Measurements from ENCODE around the gene INS. TPM values are rescaled to one million over a fixed set of nuclear protein-coding genes. Genes with fewer than 3 reads are reported as not detected.

Gene INS
- polyA plus RNA-seq, 1 experiment, result not detected

DNA sequence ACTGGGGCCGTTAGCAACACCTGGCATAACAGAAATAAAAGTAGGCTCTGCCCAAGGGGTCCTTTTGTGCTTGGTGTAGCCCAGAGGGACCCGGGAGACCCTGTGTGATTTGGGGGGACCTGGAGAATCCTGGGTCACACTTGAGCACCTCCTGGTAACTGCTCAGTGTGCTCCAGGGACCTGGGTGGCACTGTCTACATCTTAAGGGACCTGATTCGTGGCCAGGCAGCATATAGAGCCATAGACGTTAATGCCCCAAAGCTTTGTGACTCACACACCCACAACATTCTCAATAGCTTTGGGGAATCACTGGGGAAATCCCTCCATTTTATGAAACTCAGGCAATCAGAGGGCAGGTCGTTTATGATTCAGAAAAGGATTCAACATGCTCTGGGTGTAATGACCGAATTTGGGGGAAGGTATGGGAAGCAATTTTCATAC is 18.2 kb downstream of the INS start:
- Histone ChIP-seq H3K4me3 (ENCODE audit: low read depth, low read length) (no peak overlapping the region), H3K27me3 (ENCODE audit: control insufficient read depth, insufficient read depth, low read length) (peaks cover 74% of the 10 kb centered on the region), H3K27ac (ENCODE audit: low read depth, low read length) (no peak overlapping the region), H3K9me3 (ENCODE audit: control insufficient read depth, insufficient read depth, low read length) (no peaks in the 10 kb centered on the region; the same call in 1 of the 2 replicates)
- POLR2A ChIA-PET, result no interaction called here
- TF ChIP-seq, protein P1, sequence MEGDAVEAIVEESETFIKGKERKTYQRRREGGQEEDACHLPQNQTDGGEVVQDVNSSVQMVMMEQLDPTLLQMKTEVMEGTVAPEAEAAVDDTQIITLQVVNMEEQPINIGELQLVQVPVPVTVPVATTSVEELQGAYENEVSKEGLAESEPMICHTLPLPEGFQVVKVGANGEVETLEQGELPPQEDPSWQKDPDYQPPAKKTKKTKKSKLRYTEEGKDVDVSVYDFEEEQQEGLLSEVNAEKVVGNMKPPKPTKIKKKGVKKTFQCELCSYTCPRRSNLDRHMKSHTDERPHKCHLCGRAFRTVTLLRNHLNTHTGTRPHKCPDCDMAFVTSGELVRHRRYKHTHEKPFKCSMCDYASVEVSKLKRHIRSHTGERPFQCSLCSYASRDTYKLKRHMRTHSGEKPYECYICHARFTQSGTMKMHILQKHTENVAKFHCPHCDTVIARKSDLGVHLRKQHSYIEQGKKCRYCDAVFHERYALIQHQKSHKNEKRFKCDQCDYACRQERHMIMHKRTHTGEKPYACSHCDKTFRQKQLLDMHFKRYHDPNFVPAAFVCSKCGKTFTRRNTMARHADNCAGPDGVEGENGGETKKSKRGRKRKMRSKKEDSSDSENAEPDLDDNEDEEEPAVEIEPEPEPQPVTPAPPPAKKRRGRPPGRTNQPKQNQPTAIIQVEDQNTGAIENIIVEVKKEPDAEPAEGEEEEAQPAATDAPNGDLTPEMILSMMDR (IDR thresholded peaks at IDR 0.05; ENCODE audit: low read depth, low read length), result no peak
- CTCF ChIA-PET, result interaction anchor here (2.0 to 3.6 kb wide), 2 partner anchors 8 to 13 kb away, joined by 7 to 26 read pairs; no protein-coding TSS in a partner anchor
- no peak for DNase-seq (ENCODE audit: low read depth, low spot score)

DNA sequence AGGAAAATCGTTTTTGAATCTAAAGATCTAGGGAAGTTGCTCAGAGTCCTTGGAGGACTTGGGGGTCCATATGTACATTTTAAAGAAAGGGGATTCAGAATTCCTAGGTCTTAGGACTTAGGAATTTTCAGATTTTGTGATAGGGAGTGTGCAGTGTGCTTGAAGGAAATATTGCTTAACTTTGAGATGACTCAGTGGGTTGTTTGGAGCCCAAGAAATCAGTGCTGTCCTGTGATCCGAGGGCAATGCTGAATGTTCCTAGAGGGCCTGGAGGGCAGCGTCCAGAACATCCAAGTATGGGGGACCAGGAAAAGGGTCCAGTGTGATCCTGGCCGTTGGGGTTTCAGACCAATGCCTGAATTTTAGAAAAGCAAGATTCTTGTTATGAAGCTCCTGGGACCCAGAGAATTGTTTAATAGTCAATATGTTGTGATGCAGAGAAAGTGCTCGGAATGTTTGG is 18.7 kb downstream of the INS start:
- Histone ChIP-seq H3K27me3 (ENCODE audit: control insufficient read depth, insufficient read depth, low read length) (peaks cover 74% of the 10 kb centered on the region), H3K4me3 (ENCODE audit: low read depth, low read length) (no peak overlapping the region), H3K9me3 (ENCODE audit: control insufficient read depth, insufficient read depth, low read length) (no peaks in the 10 kb centered on the region; the same call in 1 of the 2 replicates), H3K27ac (ENCODE audit: low read depth, low read length) (no peak overlapping the region)
- CTCF ChIA-PET, result interaction anchor here (2.0 to 3.6 kb wide), 2 partner anchors 9 to 14 kb away, joined by 7 to 26 read pairs; no protein-coding TSS in a partner anchor
- DNase-seq (ENCODE audit: low read depth, low spot score), result no peak
- POLR2A ChIA-PET, result no interaction called here
- TF ChIP-seq, protein P1 (IDR thresholded peaks at IDR 0.05; ENCODE audit: low read depth, low read length), result no peak

DNA sequence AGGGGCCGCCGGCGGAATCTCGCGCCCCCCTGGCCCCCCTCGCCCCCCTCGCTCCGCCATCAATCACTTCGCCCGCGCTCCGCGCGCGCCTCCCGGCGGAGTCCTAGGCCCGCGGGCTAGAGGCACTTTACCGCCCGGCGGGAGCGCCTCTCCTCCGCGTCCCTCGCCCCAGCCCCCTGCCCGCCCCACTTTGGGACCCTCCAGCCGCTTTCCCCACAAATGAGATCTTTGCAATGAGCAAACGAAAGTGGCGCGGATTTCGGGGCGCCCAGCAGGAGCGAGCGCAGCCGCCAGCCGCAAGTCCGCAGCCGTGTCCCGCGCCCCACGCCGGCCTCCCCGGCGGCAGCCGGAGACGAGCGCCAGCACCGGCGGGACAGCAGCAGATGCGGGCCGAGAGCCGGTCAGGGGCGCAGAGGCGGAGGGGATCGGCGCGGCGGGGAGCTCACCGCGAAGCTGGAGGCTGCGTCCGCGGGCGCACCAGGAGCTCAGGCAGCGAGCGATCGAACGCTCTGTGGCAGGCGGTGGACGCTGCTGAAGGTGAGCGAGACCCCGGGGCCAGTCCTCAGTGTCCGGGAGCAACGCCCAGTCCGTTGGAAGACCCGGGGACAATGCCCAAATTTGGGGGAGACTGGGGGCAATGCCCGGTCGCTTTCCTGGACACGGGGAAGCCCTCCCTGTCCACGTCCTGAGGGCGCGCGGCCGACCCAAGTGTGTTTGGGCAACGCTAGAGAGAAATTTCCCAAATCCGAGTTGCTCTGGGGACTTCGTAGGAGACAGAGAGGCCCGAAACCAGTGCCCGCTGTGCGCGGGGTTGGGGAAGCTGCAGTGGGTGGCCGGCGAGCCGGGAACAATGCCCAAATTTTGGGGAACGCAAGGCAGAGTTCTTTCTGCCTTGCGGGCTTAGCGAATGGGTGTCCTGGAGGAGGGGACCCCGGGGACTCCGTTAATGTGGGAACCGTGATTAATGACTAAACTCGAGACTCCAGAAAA is 20.3 kb downstream of the INS start:
- ChIA-PET CTCF (interaction anchor here (0.7 to 3.6 kb wide), 3 partner anchors 10 to 103 kb away, joined by 3 to 26 read pairs (median 7); no protein-coding TSS in a partner anchor), POLR2A (no interaction called here)
- H3K4me3 ChIP-seq (ENCODE audit: low read depth, low read length), result no peak overlapping the region
- TF ChIP-seq, protein P1 (IDR thresholded peaks at IDR 0.05; ENCODE audit: low read depth, low read length), result no peak
- peaks cover 64% of the 10 kb centered on the region for H3K27me3 ChIP-seq (ENCODE audit: control insufficient read depth, insufficient read depth, low read length)
- DNase-seq (ENCODE audit: low read depth, low spot score), result no peak
- no peak overlapping the region for H3K27ac ChIP-seq (ENCODE audit: low read depth, low read length)
- no peaks in the 10 kb centered on the region; the same call in 1 of the 2 replicates for H3K9me3 ChIP-seq (ENCODE audit: control insufficient read depth, insufficient read depth, low read length)

DNA sequence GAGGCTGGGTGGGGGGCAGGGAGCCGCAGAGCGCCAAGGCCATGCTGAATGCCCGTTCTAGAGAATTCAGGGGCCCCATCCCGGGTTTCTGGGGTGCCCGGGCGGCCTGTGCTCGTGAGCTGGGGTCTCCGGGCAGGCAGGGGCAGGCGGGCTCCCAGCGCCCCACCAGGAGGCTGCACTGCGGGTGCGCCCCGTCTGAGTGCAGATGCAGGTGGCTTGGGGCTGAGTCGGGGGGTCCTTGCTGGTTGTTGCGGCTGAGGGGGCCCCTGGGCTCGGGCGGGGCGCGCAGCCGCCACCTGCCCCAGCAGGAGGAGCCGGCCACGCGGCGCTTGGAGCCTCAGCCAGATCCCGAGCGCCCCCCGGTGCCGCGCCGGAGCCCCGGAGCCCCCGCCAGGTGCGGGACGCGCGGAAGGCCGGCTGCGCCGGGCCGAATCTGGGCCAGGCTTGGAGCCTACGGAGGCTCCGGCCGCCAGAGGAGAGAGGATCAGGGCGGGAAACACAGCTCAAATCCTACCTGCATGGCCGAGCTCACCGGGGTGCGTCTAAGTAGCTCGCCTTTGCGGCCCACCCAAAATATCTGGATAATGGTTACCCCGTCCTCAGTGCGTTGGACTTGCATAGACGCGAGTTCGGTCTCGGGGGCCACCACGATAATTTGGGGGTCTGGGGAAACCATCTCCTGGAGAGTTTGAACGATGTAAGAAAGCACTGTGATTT is 21.2 kb downstream of the INS start:
- CTCF ChIA-PET, result no interaction called here
- H3K27me3 ChIP-seq (ENCODE audit: control insufficient read depth, insufficient read depth, low read length), result peaks cover 57% of the 10 kb centered on the region
- DNase-seq (ENCODE audit: low read depth, low spot score), result no peak
- TF ChIP-seq, protein P1 (IDR thresholded peaks at IDR 0.05; ENCODE audit: low read depth, low read length), result no peak
- H3K4me3 ChIP-seq (ENCODE audit: low read depth, low read length), result no peak overlapping the region
- no peak overlapping the region for H3K27ac ChIP-seq (ENCODE audit: low read depth, low read length)
- POLR2A ChIA-PET, result no interaction called here
- H3K9me3 ChIP-seq (ENCODE audit: control insufficient read depth, insufficient read depth, low read length), result no peaks in the 10 kb centered on the region; the same call in 1 of the 2 replicates

Measured in AG04450 (cell line).